Left hindlimb (tissue), 1 donor: ENCODE measurements around the gene TDG.
"Not testable (repeated sequence)": the region's sequence is repeated elsewhere in the genome, so short reads cannot be mapped to it uniquely, and the experiment has no call there.

ENCODE experiments used
- DNase-seq: peaks from one replicate; pipeline ENCODE4 v3.0.0-alpha.2; 2018

The TDG gene

DNA sequence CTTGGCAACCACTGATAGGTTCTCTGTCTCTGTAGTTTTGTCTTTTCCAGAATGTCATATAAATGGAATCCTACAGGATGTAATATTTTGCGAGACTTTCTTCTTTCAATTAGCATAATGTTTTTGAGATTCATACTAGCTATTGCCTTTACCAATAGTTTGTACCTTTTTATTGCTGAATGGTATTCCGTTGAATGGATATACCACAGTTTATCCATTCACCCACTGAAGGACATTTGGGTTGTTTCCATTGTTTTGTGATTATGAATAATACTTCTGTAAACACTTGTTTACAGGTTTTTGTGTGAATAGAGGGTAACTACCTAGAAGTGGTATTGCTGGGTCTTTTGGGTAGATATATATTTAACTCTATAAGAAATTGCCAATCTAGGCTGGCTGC lies 58.0 kb downstream of the TDG start:
- DNase-seq: no peak

GRCh38 chr12:104024348-104024747 lies 58.7 kb downstream of the TDG start:
- no peak for DNase-seq

- no peak for DNase-seq
Measured at GRCh38 chr12:104025771-104026170, 60.1 kb downstream of the TDG start.

- DNase-seq: no peak
Measured at GRCh38 chr12:104026841-104027599, 61.3 kb downstream of the TDG start.

DNA sequence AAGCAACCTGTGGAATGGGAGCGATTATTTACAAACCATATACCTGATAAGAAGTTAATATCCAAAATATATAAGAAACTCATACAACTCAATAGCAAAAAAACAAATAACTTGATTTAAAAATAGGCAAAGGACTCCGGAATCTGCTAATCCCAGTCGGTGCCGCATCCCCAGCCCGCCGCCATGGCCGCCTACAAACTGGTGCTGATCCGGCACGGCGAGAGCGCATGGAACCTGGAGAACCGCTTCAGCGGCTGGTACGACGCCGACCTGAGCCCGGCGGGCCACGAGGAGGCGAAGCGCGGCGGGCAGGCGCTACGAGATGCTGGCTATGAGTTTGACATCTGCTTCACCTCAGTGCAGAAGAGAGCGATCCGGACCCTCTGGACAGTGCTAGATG lies 64.9 kb downstream of the TDG start:
- not testable (repeated sequence) for DNase-seq

- DNase-seq: not testable (repeated sequence)
Measured at GRCh38 chr12:104036143-104036542, 70.5 kb downstream of the TDG start.
